ENCODE data around the gene USP36.
"Not testable (repeated sequence)": the region's sequence is repeated elsewhere in the genome, so short reads cannot be mapped to it uniquely, and the experiment has no call there.

The USP36 gene

DNA sequence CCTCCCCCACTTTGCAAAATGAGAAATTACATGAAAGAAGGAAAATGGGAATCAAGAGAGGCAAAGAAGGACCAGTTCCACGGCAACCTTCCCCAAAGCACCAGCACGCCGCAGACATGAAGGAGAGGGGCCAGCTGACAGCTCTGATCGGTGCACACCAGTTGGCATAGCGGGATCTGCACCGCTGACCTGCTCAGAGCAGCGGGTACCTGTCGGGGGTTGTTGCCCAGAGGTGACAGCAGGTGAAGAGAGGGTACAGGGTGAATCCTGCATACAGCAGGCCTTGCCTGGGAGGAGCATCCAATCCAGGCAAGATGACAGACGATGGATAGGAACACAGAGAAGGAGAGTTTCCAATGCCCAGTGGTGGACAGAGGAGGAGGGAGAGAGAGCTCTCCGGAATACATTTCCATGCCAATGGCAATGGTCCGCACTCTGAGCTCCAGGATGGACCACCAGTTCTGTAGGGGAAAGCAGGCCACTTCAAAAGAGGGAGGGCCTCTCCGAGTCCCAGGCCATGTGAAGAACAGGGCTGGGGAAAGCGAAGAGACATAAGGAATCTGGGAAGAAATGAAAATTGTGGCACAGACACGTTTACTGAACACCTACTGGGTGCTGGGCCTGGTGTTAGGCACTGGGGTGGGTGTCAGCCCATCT, 38.4 kb upstream of the USP36 start:
- H3K4me2 ChIP-seq (ENCODE audit: low read depth, low read length, poor library complexity, severe bottlenecking): no peak overlapping the region
- H3K36me3 ChIP-seq (ENCODE audit: insufficient read depth, low read length): no peaks in the 10 kb centered on the region
- TF ChIP-seq EZH2phosphoT487 (IDR thresholded peaks at IDR 0.05; ENCODE audit: borderline replicate concordance): no peak
- TF ChIP-seq, protein P1, sequence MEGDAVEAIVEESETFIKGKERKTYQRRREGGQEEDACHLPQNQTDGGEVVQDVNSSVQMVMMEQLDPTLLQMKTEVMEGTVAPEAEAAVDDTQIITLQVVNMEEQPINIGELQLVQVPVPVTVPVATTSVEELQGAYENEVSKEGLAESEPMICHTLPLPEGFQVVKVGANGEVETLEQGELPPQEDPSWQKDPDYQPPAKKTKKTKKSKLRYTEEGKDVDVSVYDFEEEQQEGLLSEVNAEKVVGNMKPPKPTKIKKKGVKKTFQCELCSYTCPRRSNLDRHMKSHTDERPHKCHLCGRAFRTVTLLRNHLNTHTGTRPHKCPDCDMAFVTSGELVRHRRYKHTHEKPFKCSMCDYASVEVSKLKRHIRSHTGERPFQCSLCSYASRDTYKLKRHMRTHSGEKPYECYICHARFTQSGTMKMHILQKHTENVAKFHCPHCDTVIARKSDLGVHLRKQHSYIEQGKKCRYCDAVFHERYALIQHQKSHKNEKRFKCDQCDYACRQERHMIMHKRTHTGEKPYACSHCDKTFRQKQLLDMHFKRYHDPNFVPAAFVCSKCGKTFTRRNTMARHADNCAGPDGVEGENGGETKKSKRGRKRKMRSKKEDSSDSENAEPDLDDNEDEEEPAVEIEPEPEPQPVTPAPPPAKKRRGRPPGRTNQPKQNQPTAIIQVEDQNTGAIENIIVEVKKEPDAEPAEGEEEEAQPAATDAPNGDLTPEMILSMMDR (conservative IDR thresholded peaks at IDR 0.05; ENCODE audit: low read length): no peak
- H3K79me2 ChIP-seq (ENCODE audit: insufficient read depth, low read length): no peaks in the 10 kb centered on the region
- H4K20me1 ChIP-seq (ENCODE audit: insufficient read depth, low read length, poor library complexity, severe bottlenecking): no peaks in the 10 kb centered on the region
- no peaks in the 10 kb centered on the region for H3K9me3 ChIP-seq (ENCODE audit: insufficient read depth, low read depth, low read length)
- no peaks in the 10 kb centered on the region for H3K9me2 ChIP-seq (replicated peaks; ENCODE audit: low read depth, low read length)
- no peaks in the 10 kb centered on the region for H3K27me3 ChIP-seq (ENCODE audit: insufficient read depth, low read length, poor library complexity, severe bottlenecking)
- H3K4me3 ChIP-seq (ENCODE audit: low read length, poor library complexity, severe bottlenecking): no peak overlapping the region
- no peaks in the 10 kb centered on the region for H3F3A ChIP-seq (ENCODE audit: low read depth)
- H3K4me1 ChIP-seq (ENCODE audit: insufficient read depth, low read length, poor library complexity, severe bottlenecking): no peaks in the 10 kb centered on the region
- no peak overlapping the region for H2AFZ ChIP-seq (ENCODE audit: low read length)
- no peak overlapping the region for H3K9ac ChIP-seq (ENCODE audit: low read depth, low read length, poor library complexity, severe bottlenecking)

DNA sequence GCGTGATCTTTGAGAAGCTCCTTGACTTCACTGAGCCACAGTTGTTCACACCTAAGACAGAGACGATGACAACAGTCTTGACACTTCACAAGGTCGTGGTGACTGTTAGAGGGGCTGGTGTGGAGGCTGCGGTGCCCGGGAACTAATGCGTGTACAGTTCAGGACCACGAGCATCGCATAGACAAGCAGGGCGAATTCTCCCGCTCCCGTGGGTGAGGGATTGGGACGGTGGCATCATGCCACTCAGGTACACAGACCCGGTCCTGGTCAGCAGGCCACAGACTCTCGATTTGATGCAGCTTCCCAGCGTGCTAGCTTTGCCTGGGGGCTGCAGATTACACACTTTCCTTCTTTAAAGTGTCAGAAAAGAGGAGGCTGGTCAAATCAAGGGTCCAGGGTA, 37.6 kb upstream of the USP36 start:
- TF ChIP-seq, protein P1 (conservative IDR thresholded peaks at IDR 0.05; ENCODE audit: low read length): no peak
- TF ChIP-seq EZH2phosphoT487 (IDR thresholded peaks at IDR 0.05; ENCODE audit: borderline replicate concordance): no peak
- Histone ChIP-seq H4K20me1 (ENCODE audit: insufficient read depth, low read length, poor library complexity, severe bottlenecking) (no peaks in the 10 kb centered on the region), H3K36me3 (ENCODE audit: insufficient read depth, low read length) (no peaks in the 10 kb centered on the region; the same call in 1 of the 2 replicates), H3K4me3 (ENCODE audit: low read length, poor library complexity, severe bottlenecking) (no peak overlapping the region), H3K27me3 (ENCODE audit: insufficient read depth, low read length, poor library complexity, severe bottlenecking) (no peaks in the 10 kb centered on the region), H3K4me1 (ENCODE audit: insufficient read depth, low read length, poor library complexity, severe bottlenecking) (no peaks in the 10 kb centered on the region), H3K79me2 (ENCODE audit: insufficient read depth, low read length) (no peaks in the 10 kb centered on the region), H3F3A (ENCODE audit: low read depth) (no peaks in the 10 kb centered on the region), H3K4me2 (ENCODE audit: low read depth, low read length, poor library complexity, severe bottlenecking) (no peak overlapping the region), H2AFZ (ENCODE audit: low read length) (no peak overlapping the region), H3K9ac (ENCODE audit: low read depth, low read length, poor library complexity, severe bottlenecking) (no peak overlapping the region), H3K9me3 (ENCODE audit: insufficient read depth, low read depth, low read length) (no peaks in the 10 kb centered on the region), H3K9me2 (replicated peaks; ENCODE audit: low read depth, low read length) (no peaks in the 10 kb centered on the region)

DNA sequence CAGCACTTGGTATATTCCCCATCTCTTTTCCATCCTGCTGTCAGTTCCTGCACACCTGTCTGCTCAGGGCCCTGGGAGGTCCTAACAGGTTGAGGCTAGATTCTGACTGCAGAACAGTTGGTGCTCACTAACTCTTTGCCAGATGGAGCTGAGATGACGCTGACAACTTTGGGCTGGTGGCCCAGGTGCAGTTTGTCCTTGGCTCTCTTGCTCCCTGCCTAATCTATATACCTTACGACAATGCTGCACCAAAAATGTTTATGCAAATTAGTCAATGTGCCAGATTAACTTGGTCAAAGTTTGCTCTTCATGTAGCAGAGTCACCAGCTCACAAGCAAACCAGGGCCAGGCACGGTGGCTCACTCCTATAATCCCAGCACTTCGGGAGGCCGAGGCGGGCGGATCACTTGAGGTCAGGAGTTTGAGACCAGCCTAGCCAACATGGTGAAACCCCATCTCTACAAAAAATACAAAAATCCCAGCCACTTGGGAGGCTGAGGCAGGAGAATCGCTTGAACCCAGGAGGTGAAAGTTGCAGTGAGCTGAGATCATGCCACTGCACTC, 36.4 kb upstream of the USP36 start:
- H3K4me3 ChIP-seq (ENCODE audit: low read length, poor library complexity, severe bottlenecking); H2AFZ ChIP-seq (ENCODE audit: low read length); H3K4me2 ChIP-seq (ENCODE audit: low read depth, low read length, poor library complexity, severe bottlenecking); H3F3A ChIP-seq (ENCODE audit: low read depth); H3K9ac ChIP-seq (ENCODE audit: low read depth, low read length, poor library complexity, severe bottlenecking); H3K9me3 ChIP-seq (ENCODE audit: insufficient read depth, low read depth, low read length); H3K36me3 ChIP-seq (ENCODE audit: insufficient read depth, low read length); H3K9me2 ChIP-seq (replicated peaks; ENCODE audit: low read depth, low read length); H3K79me2 ChIP-seq (ENCODE audit: insufficient read depth, low read length); H4K20me1 ChIP-seq (ENCODE audit: insufficient read depth, low read length, poor library complexity, severe bottlenecking); H3K4me1 ChIP-seq (ENCODE audit: insufficient read depth, low read length, poor library complexity, severe bottlenecking); H3K27me3 ChIP-seq (ENCODE audit: insufficient read depth, low read length, poor library complexity, severe bottlenecking): not testable (repeated sequence)

- no peaks in the 10 kb centered on the region for H3K79me2 ChIP-seq (ENCODE audit: insufficient read depth, low read length)
- H3F3A ChIP-seq (ENCODE audit: low read depth): no peaks in the 10 kb centered on the region
- no peak overlapping the region for H3K4me2 ChIP-seq (ENCODE audit: low read depth, low read length, poor library complexity, severe bottlenecking)
- TF ChIP-seq, protein P1 (conservative IDR thresholded peaks at IDR 0.05; ENCODE audit: low read length): no peak
- no peak for TF ChIP-seq EZH2phosphoT487 (IDR thresholded peaks at IDR 0.05; ENCODE audit: borderline replicate concordance)
- H3K9ac ChIP-seq (ENCODE audit: low read depth, low read length, poor library complexity, severe bottlenecking): no peak overlapping the region
- no peaks in the 10 kb centered on the region for H3K4me1 ChIP-seq (ENCODE audit: insufficient read depth, low read length, poor library complexity, severe bottlenecking)
- H3K36me3 ChIP-seq (ENCODE audit: insufficient read depth, low read length): peaks cover 8% of the 10 kb centered on the region; the same call in 1 of the 2 replicates
- H3K9me2 ChIP-seq (replicated peaks; ENCODE audit: low read depth, low read length): no peaks in the 10 kb centered on the region
- H3K4me3 ChIP-seq (ENCODE audit: low read length, poor library complexity, severe bottlenecking): no peak overlapping the region
- H3K27me3 ChIP-seq (ENCODE audit: insufficient read depth, low read length, poor library complexity, severe bottlenecking): no peaks in the 10 kb centered on the region
- no peaks in the 10 kb centered on the region for H3K9me3 ChIP-seq (ENCODE audit: insufficient read depth, low read depth, low read length)
- H4K20me1 ChIP-seq (ENCODE audit: insufficient read depth, low read length, poor library complexity, severe bottlenecking): no peaks in the 10 kb centered on the region
- no peak overlapping the region for H2AFZ ChIP-seq (ENCODE audit: low read length)
Observed at GRCh38 chr17:78876094-78876597, 35.5 kb upstream of the USP36 start.

Measured in Loucy (cell line).